HG03196 (cell line): ENCODE data around the gene TAS1R3.

Source experiments
- ATAC-seq: cut with Tn5 transposase; IDR thresholded peaks from one replicate; pipeline ENCODE4 v1.9.1; 2021; ENCODE audit not compliant: unreplicated experiment

The TAS1R3 gene

GRCh38 chr1:1331068-1331965, at the start of gene TAS1R3:
Gene TAS1R3, plus strand, starts transcription at chr1:1331280. Its CDS starts 66 bp downstream, at chr1:1331346.
- ATAC-seq = no peak

- ATAC-seq = no peak
Measured at GRCh38 chr1:1281533-1282321, 49.4 kb upstream of the TAS1R3 start.

GRCh38 chr1:1282998-1283397, 48.1 kb upstream of the TAS1R3 start:
- no peak for ATAC-seq

GRCh38 chr1:1283821-1284220, 47.3 kb upstream of the TAS1R3 start:
- ATAC-seq = no peak

- ATAC-seq = no peak
Measured at GRCh38 chr1:1284221-1285101, 46.6 kb upstream of the TAS1R3 start.

GRCh38 chr1:1285102-1285571, 45.9 kb upstream of the TAS1R3 start:
- no peak for ATAC-seq

- no peak for ATAC-seq
Measured at GRCh38 chr1:1285611-1286311, 45.3 kb upstream of the TAS1R3 start.

GRCh38 chr1:1286313-1287261, 44.5 kb upstream of the TAS1R3 start:
- no peak for ATAC-seq

GRCh38 chr1:1287288-1288110, 43.6 kb upstream of the TAS1R3 start:
- ATAC-seq = no peak

GRCh38 chr1:1290238-1290731, 40.8 kb upstream of the TAS1R3 start:
- ATAC-seq = no peak

- no peak for ATAC-seq
Measured at GRCh38 chr1:1291023-1291528, 40.0 kb upstream of the TAS1R3 start.

GRCh38 chr1:1291548-1292441, 39.3 kb upstream of the TAS1R3 start:
- no peak for ATAC-seq

- ATAC-seq = no peak
Measured at GRCh38 chr1:1292442-1292779, 38.7 kb upstream of the TAS1R3 start.

GRCh38 chr1:1292851-1293250, 38.2 kb upstream of the TAS1R3 start:
- no peak for ATAC-seq

GRCh38 chr1:1293263-1294249, 37.5 kb upstream of the TAS1R3 start:
- ATAC-seq = no peak
